GM18909 (cell line): Measurements from ENCODE around the gene FLNB.

ENCODE experiments used
- ATAC-seq: cut with Tn5 transposase; IDR thresholded peaks from one replicate; pipeline ENCODE4 v1.9.1; 2021; ENCODE audit warnings: mild to moderate bottlenecking; ENCODE audit not compliant: unreplicated experiment, poor library complexity

FLNB gene

GRCh38 chr3:58155838-58156237 is 147.6 kb downstream of the FLNB start:
- ATAC-seq: no peak

GRCh38 chr3:58157700-58158099 is 149.5 kb downstream of the FLNB start:
- no peak for ATAC-seq

- no peak for ATAC-seq
Observed at GRCh38 chr3:58158442-58159153, 150.4 kb downstream of the FLNB start.

GRCh38 chr3:58160399-58160798 is 152.2 kb downstream of the FLNB start:
- ATAC-seq: no peak

- ATAC-seq: no peak
Observed at GRCh38 chr3:58161435-58162398, 153.5 kb downstream of the FLNB start.

- no peak for ATAC-seq
Observed at GRCh38 chr3:58163234-58163633, 155.0 kb downstream of the FLNB start.

GRCh38 chr3:58164199-58164879 is 156.1 kb downstream of the FLNB start:
- ATAC-seq: no peak

GRCh38 chr3:58164906-58165821 is 156.9 kb downstream of the FLNB start:
- ATAC-seq: no peak

GRCh38 chr3:58167431-58168351 is 159.5 kb downstream of the FLNB start:
- peak; percentile 71 for ATAC-seq

GRCh38 chr3:58168498-58168897 is 160.3 kb downstream of the FLNB start:
- ATAC-seq: no peak

- no peak for ATAC-seq
Observed at GRCh38 chr3:58169371-58169770, 161.1 kb downstream of the FLNB start.

GRCh38 chr3:58170376-58170775 is 162.2 kb downstream of the FLNB start:
- no peak for ATAC-seq

- no peak for ATAC-seq
Observed at GRCh38 chr3:58171126-58171525, 162.9 kb downstream of the FLNB start.

- ATAC-seq: no peak
Observed at GRCh38 chr3:58173029-58173668, 164.9 kb downstream of the FLNB start.

- no peak for ATAC-seq
Observed at GRCh38 chr3:58173669-58174398, 165.6 kb downstream of the FLNB start.

- ATAC-seq: no peak
Observed at GRCh38 chr3:58175187-58175436, 166.9 kb downstream of the FLNB start.

GRCh38 chr3:58175437-58176184 is 167.4 kb downstream of the FLNB start:
- ATAC-seq: no peak
